ENCODE data around the gene HSDL1. TPM values are rescaled to one million over a fixed set of nuclear protein-coding genes. Genes with fewer than 3 reads are reported as not detected.

HSDL1 gene
- total and polyA plus RNA-seq, 2 of the 4 experiments (the other 2 are of a cell fraction), result 11.6 to 18.3 TPM

GRCh38 chr16:84096447-84097005 lies 48.5 kb downstream of the HSDL1 start:
- no peaks in the 10 kb centered on the region for H3K27me3 ChIP-seq (ENCODE audit: control insufficient read depth, insufficient read depth, low read length)
- H3K9ac ChIP-seq (ENCODE audit: low read depth, low read length), result no peak overlapping the region
- H3K27ac ChIP-seq (ENCODE audit: insufficient read depth, low read length), result no peak overlapping the region
- no peak overlapping the region for H3K56ac ChIP-seq (ENCODE audit: extremely low read depth, insufficient read depth, low read length)
- in situ Hi-C loops (cut with MboI; ENCODE audit: low sequenced_read_pairs) (no loop called here), intact Hi-C loops (cut with micrococcal nuclease) (loop anchor here (5.0 kb wide), 1 partner anchor 81 kb away; no protein-coding TSS in a partner anchor), dilution Hi-C loops (cut with HindIII; ENCODE audit: low sequenced_read_pairs, unreplicated experiment) (no loop called here)
- H4K20me1 ChIP-seq (ENCODE audit: insufficient read depth, low read length), result peaks cover 27% of the 10 kb centered on the region
- H2AK9ac ChIP-seq (replicated peaks; ENCODE audit: low read depth, low read length, poor library complexity), result no peak overlapping the region
- peaks cover 5% of the 10 kb centered on the region for H3K9me1 ChIP-seq (ENCODE audit: insufficient read depth, low read length)
- TF ChIP-seq, protein P1, sequence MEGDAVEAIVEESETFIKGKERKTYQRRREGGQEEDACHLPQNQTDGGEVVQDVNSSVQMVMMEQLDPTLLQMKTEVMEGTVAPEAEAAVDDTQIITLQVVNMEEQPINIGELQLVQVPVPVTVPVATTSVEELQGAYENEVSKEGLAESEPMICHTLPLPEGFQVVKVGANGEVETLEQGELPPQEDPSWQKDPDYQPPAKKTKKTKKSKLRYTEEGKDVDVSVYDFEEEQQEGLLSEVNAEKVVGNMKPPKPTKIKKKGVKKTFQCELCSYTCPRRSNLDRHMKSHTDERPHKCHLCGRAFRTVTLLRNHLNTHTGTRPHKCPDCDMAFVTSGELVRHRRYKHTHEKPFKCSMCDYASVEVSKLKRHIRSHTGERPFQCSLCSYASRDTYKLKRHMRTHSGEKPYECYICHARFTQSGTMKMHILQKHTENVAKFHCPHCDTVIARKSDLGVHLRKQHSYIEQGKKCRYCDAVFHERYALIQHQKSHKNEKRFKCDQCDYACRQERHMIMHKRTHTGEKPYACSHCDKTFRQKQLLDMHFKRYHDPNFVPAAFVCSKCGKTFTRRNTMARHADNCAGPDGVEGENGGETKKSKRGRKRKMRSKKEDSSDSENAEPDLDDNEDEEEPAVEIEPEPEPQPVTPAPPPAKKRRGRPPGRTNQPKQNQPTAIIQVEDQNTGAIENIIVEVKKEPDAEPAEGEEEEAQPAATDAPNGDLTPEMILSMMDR (conservative IDR thresholded peaks at IDR 0.05; ENCODE audit: low read depth, low read length), result no peak
- TF ChIP-seq CEBPB (IDR thresholded peaks at IDR 0.05; ENCODE audit: low read depth, low read length) (no peak), ELK1 (IDR thresholded peaks at IDR 0.05; ENCODE audit: borderline replicate concordance, low read depth, low read length) (no peak), SMC3 (IDR thresholded peaks at IDR 0.05; ENCODE audit: low read depth, low read length) (no peak), MAZ (IDR thresholded peaks at IDR 0.05; ENCODE audit: borderline replicate concordance, low read depth, low read length) (no peak), MXI1 (IDR thresholded peaks at IDR 0.05; ENCODE audit: borderline replicate concordance, low read depth, low read length) (no peak), CHD1 (IDR thresholded peaks at IDR 0.05; ENCODE audit: low read depth, low read length) (no peak), RFX5 (IDR thresholded peaks at IDR 0.05; ENCODE audit: low read depth, low read length) (no peak), BHLHE40 (IDR thresholded peaks at IDR 0.05; ENCODE audit: low read depth, low read length) (no peak), RCOR1 (IDR thresholded peaks at IDR 0.05; ENCODE audit: insufficient replicate concordance, low read length) (no peak), MAFK (IDR thresholded peaks at IDR 0.05; ENCODE audit: low read depth, low read length) (no peak), RAD21 (IDR thresholded peaks at IDR 0.05; ENCODE audit: low read length) (no peak), FOS (IDR thresholded peaks at IDR 0.05; ENCODE audit: low read depth, low read length) (no peak), NFE2L2 (IDR thresholded peaks at IDR 0.05; ENCODE audit: low read depth, low read length) (no peak), POLR2A (IDR thresholded peaks at IDR 0.05; ENCODE audit: low read depth, low read length) (no peak)
- TF ChIP-seq, protein P2, sequence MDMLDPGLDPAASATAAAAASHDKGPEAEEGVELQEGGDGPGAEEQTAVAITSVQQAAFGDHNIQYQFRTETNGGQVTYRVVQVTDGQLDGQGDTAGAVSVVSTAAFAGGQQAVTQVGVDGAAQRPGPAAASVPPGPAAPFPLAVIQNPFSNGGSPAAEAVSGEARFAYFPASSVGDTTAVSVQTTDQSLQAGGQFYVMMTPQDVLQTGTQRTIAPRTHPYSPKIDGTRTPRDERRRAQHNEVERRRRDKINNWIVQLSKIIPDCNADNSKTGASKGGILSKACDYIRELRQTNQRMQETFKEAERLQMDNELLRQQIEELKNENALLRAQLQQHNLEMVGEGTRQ (IDR thresholded peaks at IDR 0.05; ENCODE audit: low read depth, low read length), result no peak
- peaks cover 17 to 37% of the 10 kb centered on the region in 2 experiments; a peak in 3 of 4 replicates for H3K79me1 ChIP-seq (ENCODE audit: low read depth in 1 of 2, low read length in 2 of 2)
- no peak overlapping the region for H2BK15ac ChIP-seq (ENCODE audit: low read depth, low read length)
- H4K5ac ChIP-seq (ENCODE audit: low read depth, low read length), result no peak overlapping the region
- no peak overlapping the region for H3K14ac ChIP-seq (replicated peaks; ENCODE audit: low read depth, low read length)
- WGBS, 2 experiments (ENCODE audit: extremely low coverage in 2 of 2, insufficient read length in 1 of 2), result 40% methylated on average over 1 of the region's 4 CpGs; no CpG with 5 or more reads in 1 of the 2 experiments
- H2AK5ac ChIP-seq (ENCODE audit: low read depth, low read length), result no peak overlapping the region
- H3K4me3 ChIP-seq (ENCODE audit: insufficient read depth, low read depth, low read length), result no peak overlapping the region
- no peak overlapping the region for H3K4ac ChIP-seq (ENCODE audit: low read depth, low read length)
- H3K36me3 ChIP-seq (ENCODE audit: control insufficient read depth, insufficient read depth, low read length), result peaks cover 38% of the 10 kb centered on the region
- H4K8ac ChIP-seq (ENCODE audit: low read depth in 2 of 2, low read length in 2 of 2), result no peak overlapping the region
- no peak overlapping the region for H3K18ac ChIP-seq (ENCODE audit: low read depth, low read length)
- no peak overlapping the region for H2AFZ ChIP-seq (replicated peaks; ENCODE audit: low read length, poor library complexity)
- CTCF ChIA-PET, result no interaction called here
- no peaks in the 10 kb centered on the region for H3K9me3 ChIP-seq (ENCODE audit: control insufficient read depth, insufficient read depth, low read length)
- ATAC-seq (ENCODE audit: low read depth) (no peak), DNase-seq (no peak)
- no peak overlapping the region for H2BK20ac ChIP-seq (ENCODE audit: low read depth, low read length)
- H2BK120ac ChIP-seq (ENCODE audit: low read depth, low read length), result no peak overlapping the region
- no peak overlapping the region for H4K91ac ChIP-seq (ENCODE audit: insufficient read depth, low read depth, low read length)
- no TSS peak for BruUV-seq (replicated peaks)
- POLR2A ChIA-PET (ENCODE audit: unreplicated experiment), result no interaction called here
- peaks cover 4% of the 10 kb centered on the region for H3K4me1 ChIP-seq (ENCODE audit: control insufficient read depth, insufficient read depth, low read length)
- no peak overlapping the region for H3K4me2 ChIP-seq (ENCODE audit: low read depth, low read length)
- H3K23ac ChIP-seq (ENCODE audit: low read depth, low read length), result no peak overlapping the region
- H2BK5ac ChIP-seq (ENCODE audit: low read depth, low read length, poor library complexity, severe bottlenecking), result no peak overlapping the region
